Jurkat, Clone E6-1 (cell line): Measurements from ENCODE around the gene GLIPR1L2.

Experiments
- DNase-seq: peaks from one replicate; pipeline ENCODE4 v3.0.0-alpha.2; 2011; ENCODE audit warnings: low read depth, low spot score
- H3K4me3 ChIP-seq: 2 replicates; pipeline ENCODE4 v1.5.1; 2011; ENCODE audit warnings: mild to moderate bottlenecking, low read length, control low read depth, moderate library complexity

The GLIPR1L2 gene

GRCh38 chr12:75460204-75460603 lies 69.3 kb downstream of the GLIPR1L2 start:
- H3K4me3 ChIP-seq = no peak overlapping the region
- DNase-seq = no peak

- H3K4me3 ChIP-seq = no peak overlapping the region
- no peak for DNase-seq
Measured at GRCh38 chr12:75471902-75472890, 81.3 kb downstream of the GLIPR1L2 start.

- H3K4me3 ChIP-seq = no peak overlapping the region
- DNase-seq = no peak
Measured at GRCh38 chr12:75474116-75474515, 83.2 kb downstream of the GLIPR1L2 start.

GRCh38 chr12:75476071-75476470 lies 85.2 kb downstream of the GLIPR1L2 start:
- no peak overlapping the region for H3K4me3 ChIP-seq
- no peak for DNase-seq

- no peak for DNase-seq
- no peak overlapping the region for H3K4me3 ChIP-seq
Measured at GRCh38 chr12:75477137-75477536, 86.2 kb downstream of the GLIPR1L2 start.

GRCh38 chr12:75478116-75478794 lies 87.4 kb downstream of the GLIPR1L2 start:
- peak; percentile 66 for DNase-seq
- no peak overlapping the region for H3K4me3 ChIP-seq

GRCh38 chr12:75479963-75480461 lies 89.1 kb downstream of the GLIPR1L2 start:
- no peak for DNase-seq
- H3K4me3 ChIP-seq = no peak overlapping the region

- DNase-seq = peak; percentile 48
- H3K4me3 ChIP-seq = no peak within 1 kb of the TSS
Measured at GRCh38 chr12:75480469-75480949, 89.6 kb downstream of the GLIPR1L2 start, which contains the start of gene GLIPR1. Gene GLIPR1, plus strand, starts transcription at chr12:75480755. Its CDS starts 126 bp downstream, at chr12:75480881.

- no peak overlapping the region for H3K4me3 ChIP-seq
- DNase-seq = no peak
Measured at GRCh38 chr12:75481013-75481705, 90.3 kb downstream of the GLIPR1L2 start.

GRCh38 chr12:75481774-75482173 lies 90.9 kb downstream of the GLIPR1L2 start:
- DNase-seq = no peak
- H3K4me3 ChIP-seq = no peak overlapping the region
